Measurements from ENCODE around the gene DEPDC5. TPM values are rescaled to one million over a fixed set of nuclear protein-coding genes. Genes with fewer than 3 reads are reported as not detected.
"Not testable (repeated sequence)": the region's sequence is repeated elsewhere in the genome, so short reads cannot be mapped to it uniquely, and the experiment has no call there.

The DEPDC5 gene
- total and polyA plus RNA-seq, 9 donors, result 8.0 to 10.7 (median 8.5) TPM

GRCh38 chr22:31806751-31807150, 52.9 kb downstream of the DEPDC5 start:
- H3K4me3 ChIP-seq (ENCODE audit: low read length), result no peak overlapping the region
- no peaks in the 10 kb centered on the region for H3K27me3 ChIP-seq (ENCODE audit: control insufficient read depth, insufficient read depth, low read length)
- no peak overlapping the region for H3K27ac ChIP-seq (ENCODE audit: low read length)
- no peaks in the 10 kb centered on the region for H3K4me1 ChIP-seq (ENCODE audit: control insufficient read depth, insufficient read depth, low read length)
- no peaks in the 10 kb centered on the region for H3K9me3 ChIP-seq (replicated peaks; ENCODE audit: control insufficient read depth, low read depth, low read length)
- WGBS (ENCODE audit: insufficient coverage), result no CpG with 5 or more reads among the region's 4 CpGs
- DNase-seq, result no peak
- peaks cover 53% of the 10 kb centered on the region for H3K36me3 ChIP-seq (ENCODE audit: control insufficient read depth, insufficient read depth, low read length)

GRCh38 chr22:31812977-31813605, 59.3 kb downstream of the DEPDC5 start:
- Histone ChIP-seq H3K4me1 (ENCODE audit: control insufficient read depth, insufficient read depth, low read length) (no peaks in the 10 kb centered on the region), H3K36me3 (ENCODE audit: control insufficient read depth, insufficient read depth, low read length) (peaks cover 55% of the 10 kb centered on the region), H3K27ac (ENCODE audit: low read length) (no peak overlapping the region), H3K4me3 (ENCODE audit: low read length) (no peak overlapping the region), H3K27me3 (ENCODE audit: control insufficient read depth, insufficient read depth, low read length) (no peaks in the 10 kb centered on the region), H3K9me3 (replicated peaks; ENCODE audit: control insufficient read depth, low read depth, low read length) (no peaks in the 10 kb centered on the region)
- no CpG with 5 or more reads among the region's 6 CpGs for WGBS (ENCODE audit: insufficient coverage)
- no peak for DNase-seq

DNA sequence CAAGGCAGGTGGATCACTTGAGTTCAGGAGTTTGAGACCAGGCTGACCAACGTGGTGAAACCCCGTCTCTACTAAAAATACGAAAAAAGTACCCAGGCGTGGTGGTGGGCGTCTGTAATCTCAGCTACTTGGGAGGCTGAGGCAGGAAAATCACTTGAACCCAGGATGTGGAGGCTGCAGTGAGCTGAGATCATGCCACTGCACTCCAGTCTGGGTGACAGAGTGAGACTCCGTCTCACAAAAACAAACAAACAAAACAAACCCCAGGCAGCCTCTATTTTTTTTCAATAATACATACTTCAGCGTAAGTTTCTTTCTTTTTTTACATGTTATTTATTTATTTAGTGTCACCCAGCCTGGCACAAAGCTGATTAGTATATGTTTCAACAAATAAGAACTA, 60.1 kb downstream of the DEPDC5 start:
- 88% methylated on average over 5 of the region's 7 CpGs for WGBS (ENCODE audit: insufficient coverage)
- H3K36me3 ChIP-seq (ENCODE audit: control insufficient read depth, insufficient read depth, low read length), result peaks cover 63% of the 10 kb centered on the region
- not testable (repeated sequence) for DNase-seq

DNA sequence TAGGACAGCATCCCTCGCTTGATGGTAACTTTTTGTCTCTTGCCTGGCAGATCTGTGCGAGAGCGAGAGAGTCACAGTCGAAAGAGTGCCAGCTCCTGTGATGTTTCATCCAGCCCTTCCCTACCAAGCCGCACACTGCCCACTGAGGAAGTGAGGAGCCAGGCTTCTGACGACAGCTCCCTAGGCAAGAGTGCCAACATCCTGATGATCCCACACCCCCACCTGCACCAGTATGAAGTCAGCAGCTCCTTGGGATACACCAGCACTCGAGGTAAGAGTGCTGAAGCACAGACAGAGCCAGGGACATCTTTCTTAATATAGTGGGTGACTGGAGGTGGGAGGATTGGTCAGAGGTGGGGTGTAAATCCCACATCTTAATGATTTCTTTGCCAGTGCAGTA, 61.1 kb downstream of the DEPDC5 start:
- Histone ChIP-seq H3K27me3 (ENCODE audit: control insufficient read depth, insufficient read depth, low read length) (no peaks in the 10 kb centered on the region), H3K9me3 (replicated peaks; ENCODE audit: control insufficient read depth, low read depth, low read length) (no peaks in the 10 kb centered on the region), H3K36me3 (ENCODE audit: control insufficient read depth, insufficient read depth, low read length) (peaks cover 61% of the 10 kb centered on the region), H3K4me1 (ENCODE audit: control insufficient read depth, insufficient read depth, low read length) (no peaks in the 10 kb centered on the region), H3K27ac (ENCODE audit: low read length) (no peak overlapping the region), H3K4me3 (ENCODE audit: low read length) (no peak overlapping the region)
- WGBS (ENCODE audit: insufficient coverage), result 87% methylated on average over 5 of the region's 7 CpGs
- no peak for DNase-seq

More for the DNA sequence above, 60.1 kb downstream of the DEPDC5 start:
- H3K4me3 ChIP-seq (ENCODE audit: low read length); H3K27ac ChIP-seq (ENCODE audit: low read length); H3K27me3 ChIP-seq (ENCODE audit: control insufficient read depth, insufficient read depth, low read length); H3K4me1 ChIP-seq (ENCODE audit: control insufficient read depth, insufficient read depth, low read length); H3K9me3 ChIP-seq (replicated peaks; ENCODE audit: control insufficient read depth, low read depth, low read length): not testable (repeated sequence)

DNA sequence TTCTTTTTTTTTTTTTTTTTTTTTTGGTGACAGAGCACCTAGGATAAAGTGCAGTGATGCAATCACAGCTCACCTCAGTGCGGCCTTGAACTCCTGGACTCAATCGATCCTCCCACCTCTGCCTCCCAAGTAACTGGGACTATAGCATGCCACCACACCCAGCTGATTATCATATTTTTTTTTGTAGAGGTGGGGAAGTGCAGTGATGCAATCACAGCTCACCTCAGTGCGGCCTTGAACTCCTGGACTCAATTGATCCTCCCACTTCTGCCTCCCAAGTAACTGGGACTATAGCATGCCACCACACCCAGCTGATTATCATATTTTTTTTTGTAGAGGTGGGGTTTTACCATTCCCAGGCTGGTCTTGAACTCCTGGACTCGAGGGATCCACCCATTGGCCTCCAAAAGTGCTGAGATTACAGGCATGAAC, 61.6 kb downstream of the DEPDC5 start:
- H3K4me1 ChIP-seq (ENCODE audit: control insufficient read depth, insufficient read depth, low read length); H3K27me3 ChIP-seq (ENCODE audit: control insufficient read depth, insufficient read depth, low read length); H3K9me3 ChIP-seq (replicated peaks; ENCODE audit: control insufficient read depth, low read depth, low read length); H3K4me3 ChIP-seq (ENCODE audit: low read length); DNase-seq; H3K27ac ChIP-seq (ENCODE audit: low read length): not testable (repeated sequence)
- WGBS (ENCODE audit: insufficient coverage), result no CpG with 5 or more reads among the region's 4 CpGs
- H3K36me3 ChIP-seq (ENCODE audit: control insufficient read depth, insufficient read depth, low read length), result peaks cover 60% of the 10 kb centered on the region

- no peak overlapping the region for H3K4me3 ChIP-seq (ENCODE audit: low read length)
- no peak for DNase-seq
- H3K27ac ChIP-seq (ENCODE audit: low read length), result no peak overlapping the region
Measured at GRCh38 chr22:31816750-31817149, 62.9 kb downstream of the DEPDC5 start.

DNA sequence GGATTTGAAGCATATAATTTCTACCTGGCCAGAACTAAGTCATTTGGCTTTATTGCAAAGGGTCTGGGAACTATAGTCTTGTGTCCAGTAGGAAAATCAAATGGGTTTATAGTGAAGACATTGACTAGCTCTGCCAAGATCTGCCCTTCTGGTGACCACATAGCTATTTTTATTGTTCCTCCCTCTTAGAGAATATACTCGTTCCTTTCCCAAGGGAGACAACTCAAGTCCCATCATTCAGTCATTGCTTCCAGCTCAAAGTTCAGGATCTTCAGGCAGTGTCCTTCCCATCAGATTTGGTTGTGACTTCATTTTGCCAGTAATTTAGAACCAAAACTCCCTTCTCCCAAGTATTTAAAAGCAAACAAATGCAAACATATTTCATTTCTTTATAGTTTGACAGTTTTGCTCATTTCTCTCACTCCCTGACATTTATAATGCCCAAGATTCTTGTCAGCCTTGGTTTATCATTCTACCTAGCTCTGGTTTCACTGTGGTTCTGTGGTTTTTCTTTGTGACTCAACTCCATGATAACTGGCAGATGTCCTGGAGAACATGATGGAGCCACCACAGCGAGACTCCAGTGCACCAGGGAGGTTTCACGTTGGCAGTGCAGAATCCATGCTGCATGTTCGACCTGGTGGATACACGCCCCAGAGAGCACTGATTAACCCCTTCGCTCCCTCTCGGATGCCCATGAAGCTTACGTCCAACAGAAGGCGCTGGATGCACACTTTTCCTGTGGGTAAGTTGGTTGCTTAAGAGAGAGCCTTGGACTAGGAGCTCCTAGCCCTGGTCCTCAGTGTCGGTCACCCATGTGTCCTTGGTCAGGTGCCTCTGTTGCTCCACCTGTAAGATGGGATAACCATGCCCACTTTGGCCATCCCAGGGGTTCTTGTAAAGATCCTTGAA, 64.9 kb downstream of the DEPDC5 start:
- no peak overlapping the region for H3K4me3 ChIP-seq (ENCODE audit: low read length)
- peaks cover 70% of the 10 kb centered on the region for H3K36me3 ChIP-seq (ENCODE audit: control insufficient read depth, insufficient read depth, low read length)
- H3K27me3 ChIP-seq (ENCODE audit: control insufficient read depth, insufficient read depth, low read length), result no peaks in the 10 kb centered on the region
- H3K27ac ChIP-seq (ENCODE audit: low read length), result no peak overlapping the region
- H3K9me3 ChIP-seq (replicated peaks; ENCODE audit: control insufficient read depth, low read depth, low read length), result no peaks in the 10 kb centered on the region
- no peak for DNase-seq
- WGBS (ENCODE audit: insufficient coverage), result 60% methylated on average over 6 of the region's 10 CpGs
- H3K4me1 ChIP-seq (ENCODE audit: control insufficient read depth, insufficient read depth, low read length), result no peaks in the 10 kb centered on the region

More at GRCh38 chr22:31816750-31817149, 62.9 kb downstream of the DEPDC5 start:
- no peaks in the 10 kb centered on the region for H3K27me3 ChIP-seq (ENCODE audit: control insufficient read depth, insufficient read depth, low read length)
- peaks cover 62% of the 10 kb centered on the region for H3K36me3 ChIP-seq (ENCODE audit: control insufficient read depth, insufficient read depth, low read length)
- H3K4me1 ChIP-seq (ENCODE audit: control insufficient read depth, insufficient read depth, low read length), result no peaks in the 10 kb centered on the region
- WGBS (ENCODE audit: insufficient coverage), result 100% methylated on average over 1 of the region's 4 CpGs
- no peaks in the 10 kb centered on the region for H3K9me3 ChIP-seq (replicated peaks; ENCODE audit: control insufficient read depth, low read depth, low read length)

DNA sequence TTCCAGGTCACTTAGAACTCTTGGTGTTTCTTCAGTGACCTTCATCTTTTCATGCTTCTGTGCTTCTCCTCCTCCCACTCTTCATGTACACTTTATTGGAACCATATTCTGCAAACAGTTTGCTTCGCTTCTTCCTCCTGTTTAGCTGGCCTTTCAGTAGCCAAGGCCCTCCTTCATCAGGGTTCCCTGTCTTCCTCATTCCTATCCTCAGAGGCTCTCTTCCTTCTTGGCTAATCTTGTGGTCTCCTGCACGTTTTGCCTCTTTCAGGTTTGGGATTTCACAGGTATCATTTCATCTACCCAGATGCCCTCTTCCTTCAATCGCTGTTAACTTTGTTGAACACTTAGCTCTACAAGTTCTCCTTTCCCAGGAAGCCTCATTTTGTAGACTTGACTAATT, 66.8 kb downstream of the DEPDC5 start:
- H3K27me3 ChIP-seq (ENCODE audit: control insufficient read depth, insufficient read depth, low read length), result no peaks in the 10 kb centered on the region
- H3K9me3 ChIP-seq (replicated peaks; ENCODE audit: control insufficient read depth, low read depth, low read length), result no peaks in the 10 kb centered on the region
- no peaks in the 10 kb centered on the region for H3K4me1 ChIP-seq (ENCODE audit: control insufficient read depth, insufficient read depth, low read length)
- DNase-seq, result no peak
- peaks cover 61% of the 10 kb centered on the region for H3K36me3 ChIP-seq (ENCODE audit: control insufficient read depth, insufficient read depth, low read length)
- 82% methylated on average over 3 of the region's 3 CpGs for WGBS (ENCODE audit: insufficient coverage)
- no peak overlapping the region for H3K27ac ChIP-seq (ENCODE audit: low read length)
- no peak overlapping the region for H3K4me3 ChIP-seq (ENCODE audit: low read length)

- DNase-seq, result no peak
- H3K27ac ChIP-seq (ENCODE audit: low read length), result no peak overlapping the region
- H3K9me3 ChIP-seq (replicated peaks; ENCODE audit: control insufficient read depth, low read depth, low read length), result no peaks in the 10 kb centered on the region
- no CpG with 5 or more reads among the region's 1 CpG for WGBS (ENCODE audit: insufficient coverage)
- H3K36me3 ChIP-seq (ENCODE audit: control insufficient read depth, insufficient read depth, low read length), result peaks cover 59% of the 10 kb centered on the region
- H3K4me3 ChIP-seq (ENCODE audit: low read length), result no peak overlapping the region
- no peaks in the 10 kb centered on the region for H3K27me3 ChIP-seq (ENCODE audit: control insufficient read depth, insufficient read depth, low read length)
- no peaks in the 10 kb centered on the region for H3K4me1 ChIP-seq (ENCODE audit: control insufficient read depth, insufficient read depth, low read length)
Measured at GRCh38 chr22:31821572-31821971, 67.8 kb downstream of the DEPDC5 start.

DNA sequence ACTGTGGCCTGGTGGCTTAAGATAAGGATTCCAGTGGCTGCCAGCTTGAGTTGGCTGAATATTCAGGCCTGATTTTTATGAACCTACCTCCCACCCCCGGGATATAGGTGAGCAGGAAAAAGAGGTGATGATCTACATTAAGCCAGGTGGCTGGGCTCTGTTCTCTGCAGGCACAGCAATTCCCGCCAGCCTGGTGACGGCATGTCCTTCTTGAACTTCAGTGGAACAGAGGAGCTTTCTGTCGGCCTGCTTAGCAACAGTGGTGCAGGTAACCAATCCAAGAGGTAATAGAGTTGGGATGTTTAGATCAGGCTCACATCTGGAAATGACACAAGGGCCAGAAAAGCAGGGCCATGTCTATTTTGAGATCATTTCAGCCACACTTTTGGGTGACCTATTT, 68.7 kb downstream of the DEPDC5 start:
- Histone ChIP-seq H3K27me3 (ENCODE audit: control insufficient read depth, insufficient read depth, low read length) (no peaks in the 10 kb centered on the region), H3K27ac (ENCODE audit: low read length) (no peak overlapping the region), H3K4me1 (ENCODE audit: control insufficient read depth, insufficient read depth, low read length) (no peaks in the 10 kb centered on the region), H3K36me3 (ENCODE audit: control insufficient read depth, insufficient read depth, low read length) (peaks cover 53% of the 10 kb centered on the region), H3K4me3 (ENCODE audit: low read length) (no peak overlapping the region), H3K9me3 (replicated peaks; ENCODE audit: control insufficient read depth, low read depth, low read length) (no peaks in the 10 kb centered on the region)
- 97% methylated on average over 3 of the region's 4 CpGs for WGBS (ENCODE audit: insufficient coverage)
- DNase-seq, result no peak
